Stimulated activated CD4-positive, alpha-beta T cell treated with anti-CD3 and anti-CD28 coated beads, TNF-alpha, amount 100 ng/mL, for 48 hours (primary cell): Measurements from ENCODE around the gene GAPDHS.

Experiments
- DNase-seq, 3 donors: peaks; one replicate each; pipeline ENCODE4 v3.0.0-alpha.2; 2020; ENCODE audit warnings: low read depth in 3 of 3

GAPDHS gene

DNA sequence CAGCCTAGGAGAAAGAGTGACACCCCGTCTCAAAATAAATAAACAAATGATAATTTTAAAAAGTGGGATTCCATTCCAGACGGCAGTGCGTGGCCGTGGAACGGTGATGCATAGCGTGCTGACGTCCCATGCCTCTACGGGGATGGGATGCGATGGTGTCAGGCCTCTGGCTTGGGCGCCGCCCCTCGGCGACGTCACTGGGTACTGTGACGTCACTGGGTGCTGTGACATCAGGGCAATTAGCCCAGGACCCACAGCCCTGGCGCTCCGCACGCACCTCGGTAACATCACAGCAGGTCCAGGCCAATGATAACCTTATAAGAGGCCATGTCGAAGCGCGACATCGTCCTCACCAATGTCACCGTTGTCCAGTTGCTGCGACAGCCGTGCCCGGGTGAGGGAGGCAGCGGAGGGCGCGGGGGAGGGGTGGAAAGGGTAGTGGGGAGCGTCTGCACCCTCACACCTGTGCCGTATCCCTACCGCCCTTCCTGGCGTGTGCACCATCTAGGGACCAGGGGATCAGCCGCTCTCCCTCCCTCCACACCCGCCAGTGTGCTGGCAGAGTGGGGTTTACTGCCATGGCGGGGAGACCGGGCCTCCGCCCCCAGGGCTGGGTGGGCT is at the start of gene GAPDHS:
GAPDHS (plus strand) TSS at position 256 of the 621 bp plus-strand sequence; CDS start at position 328, 72 bp downstream.
- DNase-seq, result no peak

DNA sequence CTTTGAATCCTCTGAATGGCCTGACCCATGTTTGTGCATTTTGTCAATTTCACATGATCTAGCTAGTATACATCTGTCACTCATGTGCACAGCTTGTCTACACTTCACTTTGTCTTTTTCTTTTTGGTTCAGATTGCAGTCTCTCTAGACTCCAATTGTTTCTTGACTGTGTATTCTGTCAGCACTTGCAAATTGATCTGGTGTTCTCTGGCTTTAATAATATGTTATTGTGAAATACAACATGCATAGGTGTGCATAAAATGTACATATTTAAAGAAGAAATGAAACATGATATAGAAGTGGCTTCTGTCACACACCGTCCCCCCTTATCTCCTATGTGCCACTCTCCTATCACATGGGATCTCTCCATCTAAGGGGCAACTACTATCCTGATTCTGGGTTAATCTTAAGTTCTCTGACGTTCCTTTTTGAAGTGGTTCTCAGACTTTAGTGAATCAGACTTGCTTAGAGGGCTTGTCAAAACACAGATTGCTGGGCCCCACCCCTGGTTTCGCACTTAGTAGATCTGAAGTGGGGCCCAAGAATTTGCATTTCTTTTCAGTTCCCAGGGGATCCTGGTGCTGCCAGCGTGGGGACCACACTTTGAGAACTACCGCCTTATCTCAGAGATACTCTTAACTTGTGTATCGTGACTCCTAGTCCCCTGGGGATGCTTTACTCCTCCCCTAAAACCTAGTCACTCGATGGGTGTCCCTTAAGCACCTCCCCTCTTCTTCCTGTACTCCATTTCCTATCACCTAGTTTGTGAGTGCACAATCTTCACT is 48.8 kb upstream of the GAPDHS start:
- no peak for DNase-seq

GRCh38 chr19:35486268-35486708 is 47.0 kb upstream of the GAPDHS start:
- no peak for DNase-seq

- no peak for DNase-seq
These were observed 45.5 kb upstream of the GAPDHS start for GRCh38 chr19:35487656-35488182.

- no peak for DNase-seq
These were observed 44.6 kb upstream of the GAPDHS start for GRCh38 chr19:35488677-35489076.

DNA sequence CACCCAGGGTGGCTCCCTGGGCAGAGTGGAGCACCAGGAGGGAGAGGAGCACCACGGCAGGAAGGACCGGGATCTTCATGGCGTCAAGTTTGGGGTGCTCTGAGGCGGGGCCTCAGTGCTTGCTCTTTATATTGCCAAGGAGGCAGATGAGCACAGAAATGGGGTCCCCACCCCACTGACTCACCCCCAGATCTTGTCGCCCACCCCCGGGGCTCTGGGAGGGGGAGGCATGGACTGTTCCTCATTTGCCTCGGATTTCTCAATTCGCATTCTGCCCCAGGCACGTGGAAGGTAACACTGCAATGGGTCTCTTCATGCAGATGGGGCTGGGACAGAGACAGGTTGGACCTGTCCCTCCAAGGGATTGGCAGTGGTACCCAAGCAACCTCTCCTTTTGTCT is 42.9 kb upstream of the GAPDHS start, which contains the start of gene KRTDAP:
KRTDAP (minus strand) TSS at position 101 of the 400 bp plus-strand sequence; CDS start at position 79, 22 bp downstream.
- no peak for DNase-seq

DNA sequence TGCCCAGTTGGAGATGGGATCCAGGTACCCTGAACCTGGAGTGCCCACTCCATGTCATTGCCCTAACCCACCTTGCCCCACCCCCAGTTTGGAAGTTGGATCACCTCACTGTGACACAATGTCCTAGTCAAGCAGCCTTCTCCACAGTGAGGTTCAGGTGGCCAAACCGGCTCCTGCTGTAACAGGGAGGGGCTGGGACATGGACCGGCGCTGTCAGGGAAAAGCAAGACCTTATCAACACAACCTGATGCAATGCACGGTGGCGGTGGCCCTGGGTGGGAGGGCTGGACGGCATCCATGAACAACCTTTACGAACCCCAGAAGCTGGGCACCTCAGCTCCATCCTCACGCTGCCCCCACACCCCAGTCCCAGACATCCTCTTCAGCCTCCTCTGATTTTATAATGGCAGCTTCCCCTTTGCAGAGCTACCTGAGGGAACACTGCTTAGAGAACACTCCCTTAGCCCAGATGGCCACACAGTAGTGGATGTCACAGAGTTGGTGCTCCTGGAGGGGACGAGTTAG is 41.4 kb upstream of the GAPDHS start:
- DNase-seq, result no peak

DNA sequence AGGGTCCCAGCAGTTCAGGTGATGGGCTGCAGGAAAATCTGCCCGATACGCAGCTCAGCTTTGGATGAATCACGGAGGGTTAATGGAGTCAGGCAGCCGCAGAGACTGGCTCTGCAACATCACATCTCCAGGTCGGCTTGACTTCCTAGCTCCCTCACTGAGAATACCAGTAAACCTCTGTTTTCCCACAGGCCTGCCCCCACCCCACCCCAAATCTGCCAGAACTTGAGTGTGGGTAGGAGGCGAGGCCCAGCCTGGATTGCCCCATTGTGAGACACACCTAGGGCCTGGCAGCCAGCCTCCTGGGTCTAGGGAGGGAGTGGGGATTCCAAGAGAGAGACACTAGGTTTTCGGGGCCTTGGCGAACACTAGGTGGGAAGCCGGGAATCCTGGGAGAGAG is 39.3 kb upstream of the GAPDHS start:
- DNase-seq, result no peak

DNA sequence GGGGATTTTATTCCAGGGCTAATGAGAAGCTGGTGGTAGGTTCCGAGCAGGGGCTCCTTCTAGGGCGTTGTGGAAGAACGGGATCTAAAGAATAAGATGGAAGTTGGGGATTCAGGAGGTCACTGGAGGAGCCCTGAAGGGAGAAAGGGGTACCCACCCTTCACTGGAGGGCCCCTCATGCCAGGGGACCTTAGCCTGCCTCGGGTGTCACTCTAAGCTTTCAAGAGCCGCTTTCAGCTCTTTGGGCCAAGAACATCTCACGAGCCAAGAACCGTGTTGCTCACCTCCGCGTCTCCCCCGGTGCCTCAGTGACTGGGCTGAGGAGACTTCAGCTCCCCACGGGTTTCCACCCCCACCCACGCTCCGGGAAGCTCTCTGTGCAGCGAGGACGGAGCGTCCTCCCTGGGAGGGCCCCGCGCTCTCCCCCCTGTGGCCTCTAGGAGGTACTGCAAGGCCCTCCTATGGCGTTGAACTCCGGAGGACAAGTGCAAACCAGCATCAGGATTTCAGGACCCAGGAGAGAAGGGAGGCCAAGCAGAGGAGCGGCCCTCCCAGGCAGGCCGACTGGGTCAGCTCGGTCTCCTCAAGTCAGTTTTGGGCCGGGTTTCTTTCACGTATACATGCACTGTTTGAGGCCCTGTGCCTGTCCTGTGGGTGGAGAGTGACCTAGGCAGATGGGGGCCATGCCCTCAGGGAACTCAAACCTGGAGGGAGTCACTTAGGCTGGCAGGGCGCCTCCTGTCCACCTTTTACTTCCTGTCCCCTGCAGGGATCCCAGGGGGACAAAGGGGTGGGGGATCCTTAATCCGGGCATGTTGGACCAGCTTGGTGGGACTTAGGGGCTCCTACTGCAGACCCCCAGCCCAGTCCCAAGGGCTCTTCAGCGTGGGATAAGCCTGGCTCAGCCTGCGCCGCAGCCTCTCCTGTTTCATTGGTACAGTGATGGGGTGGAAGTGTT is 37.9 kb upstream of the GAPDHS start:
- peak; percentile 58 to 76 (median 68) for DNase-seq

DNA sequence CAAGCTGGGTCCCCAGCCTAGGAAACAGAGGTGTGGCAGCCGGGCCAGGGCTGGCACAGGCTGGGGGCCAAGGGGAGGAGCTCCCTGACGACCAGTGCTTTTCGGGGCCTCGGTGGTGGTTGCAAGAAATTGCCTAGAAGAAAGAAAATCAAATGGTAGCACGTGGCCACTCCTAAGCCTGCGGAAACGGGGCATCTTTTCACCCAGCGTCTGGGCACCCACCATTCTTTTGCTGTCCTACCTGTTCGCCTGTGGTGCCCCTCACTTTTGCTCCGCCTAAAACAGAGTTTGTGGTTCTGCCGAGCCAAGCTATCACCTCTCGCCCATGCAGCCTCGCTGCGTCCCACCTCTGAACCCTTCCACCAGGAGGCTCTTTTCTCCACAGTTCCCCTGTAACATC is 35.9 kb upstream of the GAPDHS start:
- DNase-seq, result no peak

DNA sequence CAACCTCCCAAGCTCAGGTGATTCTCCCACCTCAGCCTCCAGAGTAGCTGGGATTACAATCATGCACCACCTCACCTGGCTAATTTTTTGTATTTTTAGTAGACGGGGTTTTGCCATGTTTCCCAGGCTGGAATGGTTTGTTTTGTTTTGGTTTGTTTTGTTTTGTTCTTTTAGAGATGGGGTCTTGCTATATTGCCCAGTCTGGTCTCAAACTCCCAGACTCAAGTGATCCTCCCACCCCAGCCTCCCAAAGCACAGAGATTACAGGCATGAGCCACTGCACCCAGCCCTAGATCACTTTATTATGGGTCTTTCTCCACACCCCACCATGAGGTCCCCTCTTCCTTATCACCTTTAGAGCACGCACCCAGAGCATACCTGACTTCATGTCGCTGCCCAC is 35.0 kb upstream of the GAPDHS start:
- DNase-seq, result no peak

DNA sequence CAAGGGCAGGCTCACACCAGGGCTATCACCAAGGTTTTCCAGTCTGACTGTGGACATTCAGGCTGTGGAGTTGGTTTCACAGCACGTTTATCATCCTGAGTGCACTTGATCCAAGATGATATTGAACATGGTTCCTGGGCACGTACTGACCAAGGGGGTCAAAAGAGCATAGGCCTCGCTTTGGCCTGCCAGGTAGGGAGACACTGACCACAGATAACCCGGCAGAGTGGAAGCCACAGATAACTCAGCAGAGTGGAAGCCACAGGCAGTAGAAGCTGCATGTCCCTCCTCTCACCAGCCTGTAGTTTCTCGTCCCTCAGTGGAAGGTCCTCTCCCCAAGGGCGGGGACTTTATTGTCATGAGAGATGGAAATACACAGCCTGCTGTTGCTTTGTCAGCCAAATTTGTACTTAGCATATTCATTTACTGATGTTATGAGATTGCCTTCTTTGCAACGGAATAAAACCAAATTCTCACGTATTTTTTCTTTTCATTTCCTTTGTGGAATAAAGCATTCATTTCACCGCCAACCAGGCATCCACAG is 34.2 kb upstream of the GAPDHS start:
- no peak for DNase-seq

- DNase-seq, result no peak
These were observed 32.6 kb upstream of the GAPDHS start for GRCh38 chr19:35500611-35501010.

DNA sequence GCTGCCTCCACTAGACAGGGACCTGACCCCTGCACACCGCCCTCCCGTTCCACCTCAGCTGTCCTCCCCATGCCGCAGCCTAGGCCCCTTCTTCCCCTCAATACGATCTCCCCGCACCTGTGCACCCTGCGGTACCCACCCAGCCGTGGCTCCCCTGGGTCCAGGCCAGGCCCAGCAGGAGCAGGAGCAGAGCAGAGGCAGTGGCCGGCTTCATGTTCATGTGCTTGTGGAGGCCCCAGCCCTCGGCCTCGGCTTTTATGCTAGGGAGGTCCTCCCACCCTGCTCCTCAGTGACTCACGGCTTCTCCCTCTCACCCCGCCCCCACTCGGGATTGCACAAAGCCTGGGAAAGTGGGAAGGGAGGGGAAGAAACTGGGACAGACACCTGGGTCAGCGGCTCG is 31.6 kb upstream of the GAPDHS start:
- no peak for DNase-seq

GRCh38 chr19:35502751-35503150 is 30.5 kb upstream of the GAPDHS start:
- no peak for DNase-seq

DNA sequence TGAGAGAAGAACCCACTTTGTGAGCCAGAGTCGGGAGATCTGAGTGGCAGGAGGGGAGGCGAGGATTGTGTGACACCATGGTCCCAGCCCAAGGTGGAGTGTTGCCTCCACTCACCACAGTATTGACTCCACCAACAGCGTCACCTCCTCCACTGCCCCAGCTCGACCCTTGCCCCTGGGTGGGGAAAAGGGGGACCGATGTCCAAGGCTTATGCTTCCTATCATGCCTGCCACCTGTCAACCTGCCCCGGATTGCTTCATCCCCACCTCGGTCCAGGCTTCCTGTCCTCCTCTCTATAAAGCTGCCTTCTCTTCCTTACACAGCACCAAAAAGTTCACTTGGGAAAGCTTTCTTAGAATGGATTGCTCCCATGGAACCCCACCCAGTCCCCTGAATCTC is 27.2 kb upstream of the GAPDHS start:
- DNase-seq, result no peak

DNA sequence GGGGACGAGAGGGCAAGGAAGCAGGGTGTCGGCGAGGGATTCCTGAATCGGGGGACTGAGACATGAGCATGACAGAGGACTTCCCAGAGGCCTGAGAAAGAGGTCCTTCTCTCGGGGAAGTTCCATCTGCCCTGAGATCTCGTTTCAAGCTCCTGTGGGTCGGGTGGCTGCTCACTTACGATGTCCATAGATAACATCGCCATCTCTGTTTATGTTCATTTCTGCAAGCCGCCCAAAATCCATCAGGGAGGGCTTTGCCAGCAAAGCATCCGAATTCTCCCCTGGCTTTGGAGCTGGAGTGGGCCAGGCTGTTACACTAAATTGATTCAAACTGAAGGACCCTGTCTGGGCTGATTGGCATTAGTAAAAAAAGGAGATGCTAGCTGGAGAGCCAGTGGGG is 25.7 kb upstream of the GAPDHS start:
- DNase-seq, result no peak

DNA sequence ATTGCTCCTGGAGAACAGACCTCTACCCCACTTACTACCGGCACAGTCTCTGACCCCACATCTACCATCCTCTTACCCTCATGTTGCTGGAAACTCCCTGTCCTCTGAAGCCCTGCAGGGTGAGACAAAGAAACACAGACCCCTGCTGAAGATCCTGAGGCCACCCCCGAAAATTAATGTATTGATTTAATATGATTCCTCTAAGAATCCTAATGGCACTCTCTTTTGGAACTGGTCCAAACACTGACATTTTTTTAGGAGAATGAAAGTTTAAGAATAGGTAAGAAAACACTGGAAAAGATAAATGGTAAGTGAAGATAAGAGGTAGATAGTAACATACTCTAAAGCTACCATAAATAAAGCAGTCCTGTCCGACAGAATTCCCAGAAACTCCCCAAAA is 25.1 kb upstream of the GAPDHS start:
- DNase-seq, result no peak

DNA sequence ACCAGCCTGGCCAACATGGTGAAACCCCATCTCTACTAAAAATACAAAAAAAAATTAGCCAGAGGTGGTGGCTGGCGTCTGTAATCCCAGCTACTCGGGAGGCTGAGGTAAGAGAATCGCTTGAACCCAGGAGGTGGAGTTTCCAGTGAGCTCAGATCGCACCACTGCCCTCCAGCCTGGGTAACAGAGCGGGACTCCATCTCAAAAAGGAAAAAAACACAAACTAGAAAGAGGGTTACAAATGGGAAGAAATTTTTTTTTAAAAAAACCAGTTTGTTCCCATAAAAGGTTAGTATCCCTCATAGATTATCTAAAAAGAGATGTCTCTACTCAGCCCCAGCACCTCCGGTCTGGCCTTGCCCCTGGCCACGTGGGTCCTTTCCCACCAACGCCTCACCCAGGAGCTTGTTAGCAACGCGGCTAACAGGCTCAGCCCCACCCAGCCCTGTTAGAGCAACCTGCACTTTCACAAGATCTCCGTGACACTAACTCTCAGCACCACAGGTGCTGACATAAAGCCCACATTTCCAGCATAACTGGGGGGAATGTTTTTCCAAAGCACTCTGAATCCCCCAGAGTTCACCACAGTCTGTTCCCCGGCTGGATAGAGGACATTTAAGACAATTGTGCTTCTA is 24.1 kb upstream of the GAPDHS start:
- DNase-seq, result no peak

DNA sequence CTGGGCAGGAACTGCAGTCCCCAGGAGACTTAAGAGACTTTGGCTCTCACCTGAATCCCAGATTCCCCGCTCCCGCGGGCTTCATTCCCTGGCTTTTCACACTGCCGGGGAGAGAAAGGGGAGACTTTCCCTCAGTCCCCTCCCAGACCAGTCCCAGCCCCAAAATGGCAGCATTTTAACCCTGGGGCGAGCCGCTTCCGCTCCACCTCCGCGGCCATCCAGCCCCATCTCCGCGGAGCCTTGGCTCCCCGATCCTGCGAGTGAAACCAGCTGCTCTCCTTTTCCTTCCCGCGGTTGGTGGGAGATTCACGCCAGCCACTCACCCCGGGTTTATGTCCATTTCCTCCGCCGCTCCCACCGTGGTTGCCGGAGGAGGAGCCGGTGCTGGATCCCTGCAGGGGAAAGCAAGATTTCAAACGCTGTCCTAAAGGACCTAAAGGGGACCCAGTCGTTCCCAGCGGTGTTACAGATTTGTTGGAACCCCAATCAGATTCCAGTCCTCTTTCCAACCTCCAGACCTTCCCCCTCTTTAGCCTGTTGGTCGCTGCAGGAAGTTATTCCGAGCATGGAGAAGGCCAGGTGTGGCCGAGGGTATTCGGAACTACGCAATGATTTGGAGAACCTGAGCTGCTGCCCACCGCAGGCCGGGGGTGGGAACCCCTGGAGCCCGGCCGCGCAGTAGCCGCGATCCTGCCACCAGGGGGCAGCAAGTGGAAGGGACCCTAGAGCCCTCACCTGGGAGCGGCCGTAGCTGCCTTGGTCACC is 23.2 kb upstream of the GAPDHS start:
- DNase-seq, result peak; percentile 45 to 72 (median 63)
